H9 (cell line): ENCODE data around the gene DEPDC1B. TPM values are rescaled to one million over a fixed set of nuclear protein-coding genes. Genes with fewer than 3 reads are reported as not detected.

ENCODE experiments used
- DNase-seq: peaks from one replicate; pipeline ENCODE4 v3.0.0-alpha.2; 2017
- H2AFZ ChIP-seq: one replicate; pipeline ENCODE4 v1.6.1; 2013; ENCODE audit warnings: mild to moderate bottlenecking, low read length, control low read depth, moderate library complexity
- H2AK5ac ChIP-seq: 2 replicates; pipeline ENCODE4 v1.6.1; 2013; ENCODE audit warnings: low read length, control low read depth, mixed read lengths; ENCODE audit not compliant: insufficient read length
- H2BK120ac ChIP-seq: one replicate; pipeline ENCODE4 v1.6.1; 2013; ENCODE audit warnings: low read depth, mild to moderate bottlenecking, low read length, control low read depth, inconsistent platforms; ENCODE audit not compliant: poor library complexity, severe bottlenecking
- H2BK12ac ChIP-seq: 2 replicates; pipeline ENCODE4 v1.6.1; 2013; ENCODE audit warnings: low read length, control low read depth, mixed read lengths, low read depth; ENCODE audit not compliant: insufficient read length
- H2BK15ac ChIP-seq: 2 replicates; pipeline ENCODE4 v1.6.1; 2013; ENCODE audit warnings: low read depth, low read length, control low read depth
- H2BK20ac ChIP-seq: one replicate; pipeline ENCODE4 v1.6.1; 2013; ENCODE audit warnings: low read depth, mild to moderate bottlenecking, low read length, control low read depth, inconsistent platforms; ENCODE audit not compliant: poor library complexity, severe bottlenecking
- H2BK5ac ChIP-seq: 2 replicates; pipeline ENCODE4 v1.6.1; 2013; ENCODE audit warnings: low read length, control low read depth, mixed read lengths; ENCODE audit not compliant: insufficient read length
- H3K14ac ChIP-seq: 2 replicates; pipeline ENCODE4 v1.6.1; 2013; ENCODE audit warnings: low read length, control low read depth; ENCODE audit not compliant: insufficient read depth
- H3K18ac ChIP-seq: 2 replicates; pipeline ENCODE4 v1.6.1; 2013; ENCODE audit warnings: low read depth, mild to moderate bottlenecking, mixed read lengths, low read length, control low read depth; ENCODE audit not compliant: insufficient read length
- H3K23ac ChIP-seq: 2 replicates; pipeline ENCODE4 v1.6.1; 2013; ENCODE audit warnings: low read length, control low read depth, mixed read lengths, low read depth; ENCODE audit not compliant: insufficient read length
- H3K23me2 ChIP-seq: 2 replicates; pipeline ENCODE4 v1.6.1; 2013; ENCODE audit warnings: low read depth, mild to moderate bottlenecking, mixed read lengths, low read length, control low read depth; ENCODE audit not compliant: insufficient read length, poor library complexity, severe bottlenecking
- H3K27ac ChIP-seq: 2 replicates; pipeline ENCODE4 v1.5.1; 2013; ENCODE audit warnings: low read length, control low read depth, mixed read lengths, low read depth; ENCODE audit not compliant: insufficient read length
- H3K27me3 ChIP-seq: 2 replicates; pipeline ENCODE4 v1.6.1; 2013; ENCODE audit warnings: low read length, control low read depth, inconsistent platforms; ENCODE audit not compliant: insufficient read depth
- H3K4ac ChIP-seq: 2 replicates; pipeline ENCODE4 v1.6.1; 2013; ENCODE audit warnings: low read depth, mild to moderate bottlenecking, control low read depth, inconsistent platforms, low read length, moderate library complexity
- H3K4me1 ChIP-seq: 2 replicates; pipeline ENCODE4 v1.6.1; 2013; ENCODE audit warnings: low read length, control low read depth, inconsistent platforms; ENCODE audit not compliant: insufficient read depth
- H3K4me2 ChIP-seq: 2 replicates; pipeline ENCODE4 v1.6.1; 2013; ENCODE audit warnings: low read length, control low read depth, mixed read lengths; ENCODE audit not compliant: insufficient read length, insufficient read depth
- H3K56ac ChIP-seq: 2 replicates; pipeline ENCODE4 v1.6.1; 2013; ENCODE audit warnings: low read depth, mild to moderate bottlenecking, mixed read lengths, low read length, control low read depth; ENCODE audit not compliant: insufficient read length
- H3K79me1 ChIP-seq: 2 replicates; pipeline ENCODE4 v1.6.1; 2013; ENCODE audit warnings: low read depth, mild to moderate bottlenecking, moderate library complexity, low read length, control low read depth, inconsistent platforms; ENCODE audit not compliant: insufficient read depth, poor library complexity, severe bottlenecking
- H3K79me2 ChIP-seq: 2 replicates; pipeline ENCODE4 v1.6.1; 2013; ENCODE audit warnings: low read length, control low read depth, inconsistent platforms; ENCODE audit not compliant: insufficient read depth
- H3K9ac ChIP-seq: 2 replicates; pipeline ENCODE4 v1.6.1; 2013; ENCODE audit warnings: low read length, control low read depth, mixed read lengths; ENCODE audit not compliant: insufficient read length; ENCODE audit errors: extremely low read depth
- H3K9me3 ChIP-seq: one replicate; pipeline ENCODE4 v1.6.1; 2013; ENCODE audit warnings: low read depth, low read length, inconsistent platforms; ENCODE audit not compliant: control insufficient read depth
- H3T11ph ChIP-seq: one replicate; pipeline ENCODE4 v1.6.1; 2013; ENCODE audit warnings: mild to moderate bottlenecking, low read length, control low read depth, inconsistent platforms
- H4K20me1 ChIP-seq: one replicate; pipeline ENCODE4 v1.6.1; 2013; ENCODE audit not compliant: control insufficient read depth, insufficient read length, insufficient read depth
- H4K5ac ChIP-seq: 2 replicates; pipeline ENCODE4 v1.6.1; 2013; ENCODE audit warnings: low read depth, mild to moderate bottlenecking, mixed read lengths, low read length, control low read depth; ENCODE audit not compliant: insufficient read length
- H4K8ac ChIP-seq: replicated peaks from 2 replicates; pipeline ENCODE4 v1.6.1; 2013; ENCODE audit warnings: low read length, control low read depth, mixed read lengths, low read depth; ENCODE audit not compliant: insufficient read length
- H4K91ac ChIP-seq: 2 replicates; pipeline ENCODE4 v1.6.1; 2013; ENCODE audit warnings: low read depth, mild to moderate bottlenecking, moderate library complexity, mixed read lengths, low read length, control low read depth; ENCODE audit not compliant: insufficient read length
- H3K27ac Mint-ChIP-seq, 3 experiments: 2 replicates in 2 of 3; 3 replicates in 1 of 3; pipeline ENCODE4 v1.8.0; 2020 to 2021; ENCODE audit warnings: mixed read lengths in 3 of 3, mild to moderate bottlenecking in 1 of 3, moderate library complexity in 1 of 3
- H3K27me3 Mint-ChIP-seq: 2 replicates; pipeline ENCODE4 v1.8.0; 2021; ENCODE audit warnings: low read depth, mild to moderate bottlenecking, moderate library complexity, mixed read lengths
- H3K36me3 Mint-ChIP-seq, 3 experiments: 2 replicates in 2 of 3; 3 replicates in 1 of 3; pipeline ENCODE4 v1.8.0; 2020 to 2021; ENCODE audit warnings: low read depth in 3 of 3, mixed read lengths in 3 of 3; ENCODE audit not compliant: insufficient read depth in 1 of 3
- H3K4me1 Mint-ChIP-seq, 2 experiments: 2 replicates each; pipeline ENCODE4 v1.8.0; 2020; ENCODE audit warnings: mixed read lengths in 2 of 2
- H3K4me3 Mint-ChIP-seq, 2 experiments: 2 replicates in 1 of 2; 3 replicates in 1 of 2; pipeline ENCODE4 v1.8.0; 2020 to 2021; ENCODE audit warnings: mild to moderate bottlenecking in 2 of 2, mixed read lengths in 2 of 2, moderate library complexity in 1 of 2
- H3K9me3 Mint-ChIP-seq, 2 experiments: 2 replicates in 1 of 2; 3 replicates in 1 of 2; pipeline ENCODE4 v1.8.0; 2020; ENCODE audit warnings: mild to moderate bottlenecking in 2 of 2, mixed read lengths in 2 of 2, moderate library complexity in 1 of 2
- WGBS: extraction: QIAGEN DNeasy Blood & Tissue Kit; methylation state at CpG from one replicate; pipeline ENCODE4 v1.1.7; 2013; ENCODE audit warnings: missing lambda C conversion rate, low lambda C conversion rate, mixed read lengths; ENCODE audit not compliant: insufficient read length; ENCODE audit errors: extremely low coverage; 5-methylcytosine and 5-hydroxymethylcytosine counted together
- total RNA-seq: library from RNA; stranded (reverse); gene quantifications from 2 replicates; pipeline ENCODE4 v1.2.1, GENCODE V29; 2021
- TF ChIP-seq, protein P1 (sequence below): fragments of 200-600 bp; sonication (generic); conservative IDR thresholded peaks from 3 replicates; pipeline ENCODE4 v1.8.0; 2021; ENCODE audit warnings: antibody characterized with exemption, mild to moderate bottlenecking

DEPDC1B gene
- total RNA-seq, 1 experiment from 2014 or later = 49.0 TPM

DNA sequence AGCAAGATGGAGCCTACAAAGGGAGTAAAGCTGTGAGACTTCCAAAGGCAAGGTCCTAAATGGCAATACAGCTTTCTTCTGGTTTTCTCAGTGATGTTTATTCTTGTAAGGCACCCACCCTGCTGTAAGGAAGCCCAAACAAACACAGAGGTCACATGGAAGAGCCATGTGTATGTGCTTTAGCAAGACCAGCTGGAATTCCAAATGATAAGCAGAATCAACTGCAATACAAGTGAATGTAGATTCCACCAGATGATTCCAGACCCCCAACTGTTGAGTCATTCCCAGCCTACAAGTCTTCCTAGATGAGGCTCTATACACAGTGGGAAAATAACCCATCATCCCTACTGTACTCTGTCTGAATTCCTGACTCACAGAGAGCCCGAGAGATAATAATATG is 122.8 kb downstream of the DEPDC1B start:
- no peak overlapping the region for H3K27ac ChIP-seq
- no peak overlapping the region for H2BK120ac ChIP-seq
- no peaks in the 10 kb centered on the region for H3K4me1 ChIP-seq
- peaks cover 10% of the 10 kb centered on the region for H3K9me3 ChIP-seq
- DNase-seq = no peak
- H3K56ac ChIP-seq = no peak overlapping the region
- H4K91ac ChIP-seq = no peak overlapping the region
- no peak overlapping the region for H4K8ac ChIP-seq
- no peak overlapping the region for H3T11ph ChIP-seq
- H2BK5ac ChIP-seq = no peak overlapping the region
- H3K79me1 ChIP-seq = no peaks in the 10 kb centered on the region
- H3K27me3 ChIP-seq = no peaks in the 10 kb centered on the region; the same call in 1 of the 2 replicates
- no CpG with 5 or more reads among the region's 1 CpG for WGBS
- H3K9ac ChIP-seq = no peak overlapping the region
- H2BK12ac ChIP-seq = no peak overlapping the region
- no peak overlapping the region for H2AFZ ChIP-seq
- no peak overlapping the region for H2BK20ac ChIP-seq
- H3K27ac Mint-ChIP-seq = no peak overlapping the region
- H3K23me2 ChIP-seq = no peaks in the 10 kb centered on the region
- no peak overlapping the region for H3K18ac ChIP-seq
- H3K14ac ChIP-seq = no peak overlapping the region
- H3K79me2 ChIP-seq = no peaks in the 10 kb centered on the region
- no peak overlapping the region for H4K5ac ChIP-seq
- no peak overlapping the region for H3K4me2 ChIP-seq
- H3K9me3 Mint-ChIP-seq = peaks cover 44 to 48% of the 10 kb centered on the region in 2 experiments
- H3K4me1 Mint-ChIP-seq = no peaks in the 10 kb centered on the region
- no peak overlapping the region for H3K23ac ChIP-seq
- no peak overlapping the region for H3K4ac ChIP-seq
- H2AK5ac ChIP-seq = no peak overlapping the region
- TF ChIP-seq, protein P1, sequence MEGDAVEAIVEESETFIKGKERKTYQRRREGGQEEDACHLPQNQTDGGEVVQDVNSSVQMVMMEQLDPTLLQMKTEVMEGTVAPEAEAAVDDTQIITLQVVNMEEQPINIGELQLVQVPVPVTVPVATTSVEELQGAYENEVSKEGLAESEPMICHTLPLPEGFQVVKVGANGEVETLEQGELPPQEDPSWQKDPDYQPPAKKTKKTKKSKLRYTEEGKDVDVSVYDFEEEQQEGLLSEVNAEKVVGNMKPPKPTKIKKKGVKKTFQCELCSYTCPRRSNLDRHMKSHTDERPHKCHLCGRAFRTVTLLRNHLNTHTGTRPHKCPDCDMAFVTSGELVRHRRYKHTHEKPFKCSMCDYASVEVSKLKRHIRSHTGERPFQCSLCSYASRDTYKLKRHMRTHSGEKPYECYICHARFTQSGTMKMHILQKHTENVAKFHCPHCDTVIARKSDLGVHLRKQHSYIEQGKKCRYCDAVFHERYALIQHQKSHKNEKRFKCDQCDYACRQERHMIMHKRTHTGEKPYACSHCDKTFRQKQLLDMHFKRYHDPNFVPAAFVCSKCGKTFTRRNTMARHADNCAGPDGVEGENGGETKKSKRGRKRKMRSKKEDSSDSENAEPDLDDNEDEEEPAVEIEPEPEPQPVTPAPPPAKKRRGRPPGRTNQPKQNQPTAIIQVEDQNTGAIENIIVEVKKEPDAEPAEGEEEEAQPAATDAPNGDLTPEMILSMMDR = no peak
- peaks cover 28 to 44% (median 32%) of the 10 kb centered on the region in 3 experiments for H3K36me3 Mint-ChIP-seq
- H3K4me3 Mint-ChIP-seq = no peak overlapping the region
- H3K27me3 Mint-ChIP-seq = peaks cover 14% of the 10 kb centered on the region
- no peaks in the 10 kb centered on the region for H4K20me1 ChIP-seq
- no peak overlapping the region for H2BK15ac ChIP-seq
